RWPE2 (cell line): Measurements from ENCODE around the gene DHX9.

Experiments
- ATAC-seq: fragments of 200-7000 bp; cut with Tn5 transposase; 3 replicates; pipeline ENCODE4 v1.9.1; 2021; ENCODE audit warnings: low read depth
- DNase-seq: peaks from one replicate; pipeline ENCODE4 v3.0.0-alpha.2; 2020; ENCODE audit warnings: low spot score
- H3K27ac ChIP-seq: fragments of 450-650 bp; 2 replicates; pipeline ENCODE4 v1.5.1; 2017; ENCODE audit warnings: mild to moderate bottlenecking; ENCODE audit not compliant: poor library complexity, severe bottlenecking
- H3K27me3 ChIP-seq: fragments of 250-450 bp; sonication (Bioruptor Pico); 2 replicates; pipeline ENCODE4 v1.5.1; 2021; ENCODE audit warnings: mild to moderate bottlenecking, moderate library complexity; ENCODE audit not compliant: insufficient read depth, poor library complexity, severe bottlenecking
- H3K36me3 ChIP-seq: fragments of 250-450 bp; sonication (Bioruptor Pico); 2 replicates; pipeline ENCODE4 v1.5.1; 2020; ENCODE audit warnings: low read depth, mild to moderate bottlenecking, moderate library complexity
- H3K4me1 ChIP-seq: fragments of 250-450 bp; sonication (Bioruptor Pico); 2 replicates; pipeline ENCODE4 v1.5.1; 2021; ENCODE audit warnings: mild to moderate bottlenecking, moderate library complexity; ENCODE audit not compliant: insufficient read depth, poor library complexity, severe bottlenecking
- H3K4me3 ChIP-seq: fragments of 250-450 bp; sonication (Bioruptor Pico); 2 replicates; pipeline ENCODE4 v1.5.1; 2021; ENCODE audit warnings: mild to moderate bottlenecking, moderate library complexity; ENCODE audit not compliant: severe bottlenecking
- H3K9me3 ChIP-seq: fragments of 250-450 bp; sonication (Bioruptor Pico); 2 replicates; pipeline ENCODE4 v1.5.1; 2021; ENCODE audit warnings: mild to moderate bottlenecking, moderate library complexity; ENCODE audit not compliant: severe bottlenecking
- CTCF ChIP-seq: fragments of 450-650 bp; IDR thresholded peaks from one replicate; pipeline ENCODE4 v1.5.1; 2017; ENCODE audit warnings: mild to moderate bottlenecking, moderate library complexity; ENCODE audit not compliant: poor library complexity, severe bottlenecking

DHX9 gene

GRCh38 chr1:182905321-182905720, 66.2 kb downstream of the DHX9 start:
- H3K9me3 ChIP-seq: no peaks in the 10 kb centered on the region
- H3K27ac ChIP-seq: no peak overlapping the region
- H3K4me3 ChIP-seq: no peak overlapping the region
- no peaks in the 10 kb centered on the region for H3K36me3 ChIP-seq
- H3K4me1 ChIP-seq: peaks cover 2% of the 10 kb centered on the region
- no peak for ATAC-seq
- no peaks in the 10 kb centered on the region for H3K27me3 ChIP-seq
- no peak for DNase-seq
- no peak for TF ChIP-seq CTCF

GRCh38 chr1:182909578-182909977, 70.4 kb downstream of the DHX9 start:
- Histone ChIP-seq H3K36me3 (no peaks in the 10 kb centered on the region), H3K27ac (no peak overlapping the region), H3K4me3 (no peak overlapping the region), H3K9me3 (peaks cover 2% of the 10 kb centered on the region), H3K4me1 (no peaks in the 10 kb centered on the region), H3K27me3 (no peaks in the 10 kb centered on the region)
- TF ChIP-seq CTCF: no peak
- DNase-seq (no peak), ATAC-seq (no peak)

GRCh38 chr1:182910143-182910542, 71.0 kb downstream of the DHX9 start:
- no peaks in the 10 kb centered on the region for H3K27me3 ChIP-seq
- H3K9me3 ChIP-seq: peaks cover 2% of the 10 kb centered on the region
- no peaks in the 10 kb centered on the region for H3K36me3 ChIP-seq
- no peak overlapping the region for H3K4me3 ChIP-seq
- no peak for TF ChIP-seq CTCF
- ATAC-seq (no peak), DNase-seq (no peak)
- no peak overlapping the region for H3K27ac ChIP-seq
- no peaks in the 10 kb centered on the region for H3K4me1 ChIP-seq

GRCh38 chr1:182913401-182913800, 74.3 kb downstream of the DHX9 start:
- ATAC-seq (no peak), DNase-seq (no peak)
- Histone ChIP-seq H3K27ac (no peak overlapping the region), H3K36me3 (no peaks in the 10 kb centered on the region), H3K27me3 (no peaks in the 10 kb centered on the region), H3K4me3 (no peak overlapping the region), H3K9me3 (peaks cover 2% of the 10 kb centered on the region), H3K4me1 (no peaks in the 10 kb centered on the region)
- no peak for TF ChIP-seq CTCF

- no peak for DNase-seq
- TF ChIP-seq CTCF: no peak
Observed at GRCh38 chr1:182917378-182917777, 78.2 kb downstream of the DHX9 start.

More at GRCh38 chr1:182917378-182917777, 78.2 kb downstream of the DHX9 start:
- ATAC-seq: no peak
- peaks cover 2% of the 10 kb centered on the region for H3K9me3 ChIP-seq
- no peaks in the 10 kb centered on the region for H3K27me3 ChIP-seq
- H3K27ac ChIP-seq: no peak overlapping the region
- H3K4me1 ChIP-seq: no peaks in the 10 kb centered on the region
- no peaks in the 10 kb centered on the region for H3K36me3 ChIP-seq
- no peak overlapping the region for H3K4me3 ChIP-seq
